Caco-2 (cell line): Measurements from ENCODE around the gene JARID2. TPM values are rescaled to one million over a fixed set of nuclear protein-coding genes. Genes with fewer than 3 reads are reported as not detected.

ENCODE experiments used
- BruUV-seq: library from RNA; stranded (reverse); fragments of 400-500 nt; replicated peaks from 2 replicates; lab custom pipeline; 2021; lab: Mats Ljungman, UMichigan
- CTCF ChIA-PET: fragments of 300-600 bp; sonication (Branson Sonifier 250); formaldehyde crosslinking; loops from one replicate; lab custom pipeline; 2022; ENCODE audit warnings: antibody characterized with exemption; lab: Charles Lee
- POLR2A ChIA-PET: fragments of 300-600 bp; sonication (Branson Sonifier 250); formaldehyde crosslinking; loops from one replicate; lab custom pipeline; 2022; ENCODE audit warnings: antibody characterized with exemption; lab: Charles Lee
- DNase-seq, 2 experiments: peaks; one replicate each; pipeline versions ENCODE4 v3.0.0 to v3.0.0-alpha.2; 2020 to 2022
- H3K27me3 ChIP-seq: replicated peaks from 2 replicates; pipeline ENCODE4 v1.6.0; 2011; ENCODE audit warnings: low read length; ENCODE audit not compliant: control insufficient read depth, insufficient read depth
- H3K36me3 ChIP-seq: 2 replicates; pipeline ENCODE4 v1.5.1; 2011; ENCODE audit warnings: low read length; ENCODE audit not compliant: control insufficient read depth, insufficient read depth
- H3K4me1 ChIP-seq: fragments of 250-450 bp; sonication (Bioruptor Pico); 2 replicates; pipeline ENCODE4 v1.5.1; 2020; ENCODE audit warnings: mild to moderate bottlenecking
- H3K4me3 ChIP-seq: 2 replicates; pipeline ENCODE4 v1.5.1; 2011; ENCODE audit warnings: low read depth, mild to moderate bottlenecking, control low read depth, low read length
- H3K9me3 ChIP-seq: fragments of 250-450 bp; sonication (Bioruptor Pico); 2 replicates; pipeline ENCODE4 v1.5.1; 2020; ENCODE audit warnings: mild to moderate bottlenecking, moderate library complexity
- H3K27ac Mint-ChIP-seq: one replicate; pipeline ENCODE4 v1.8.0; 2022; ENCODE audit warnings: mixed read lengths; ENCODE audit not compliant: unreplicated experiment
- H3K27me3 Mint-ChIP-seq: one replicate; pipeline ENCODE4 v1.8.0; 2022; ENCODE audit warnings: mixed read lengths; ENCODE audit not compliant: insufficient read depth, unreplicated experiment
- H3K36me3 Mint-ChIP-seq: one replicate; pipeline ENCODE4 v1.8.0; 2022; ENCODE audit warnings: mild to moderate bottlenecking, mixed read lengths; ENCODE audit not compliant: insufficient read depth, unreplicated experiment
- H3K4me1 Mint-ChIP-seq: one replicate; pipeline ENCODE4 v1.8.0; 2022; ENCODE audit warnings: low read depth, mixed read lengths; ENCODE audit not compliant: unreplicated experiment
- H3K4me3 Mint-ChIP-seq: one replicate; pipeline ENCODE4 v1.8.0; 2022; ENCODE audit warnings: mild to moderate bottlenecking, moderate library complexity, mixed read lengths; ENCODE audit not compliant: unreplicated experiment
- H3K9me3 Mint-ChIP-seq: one replicate; pipeline ENCODE4 v1.8.0; 2022; ENCODE audit warnings: mixed read lengths; ENCODE audit not compliant: unreplicated experiment
- CTCF ChIP-seq, 2 experiments: fragments of 200-600 bp in 1 of 2; IDR thresholded peaks; 1 replicate in 1 of 2; 2 replicates in 1 of 2; pipeline versions ENCODE4 v1.5.1 to v1.8.0; 2011 to 2022; ENCODE audit warnings: antibody characterized with exemption in 1 of 2, control low read depth in 1 of 2, inconsistent platforms in 1 of 2, low read depth in 1 of 2, low read length in 1 of 2, mild to moderate bottlenecking in 1 of 2, moderate library complexity in 1 of 2; ENCODE audit not compliant: insufficient read depth in 1 of 2, severe bottlenecking in 1 of 2, unreplicated experiment in 1 of 2
- intact Hi-C: fragments of 100-400 bp; cut with micrococcal nuclease; formaldehyde crosslinking; loops from one replicate; pipeline ENCODE4 v1.10.0; 2022; ENCODE audit not compliant: unreplicated experiment
- total RNA-seq: library from RNA; stranded (reverse); gene quantifications from 2 replicates; pipeline ENCODE4 v1.2.3, GENCODE V29; 2022

The JARID2 gene
- total RNA-seq, 1 experiment from 2014 or later = 18.3 TPM

DNA sequence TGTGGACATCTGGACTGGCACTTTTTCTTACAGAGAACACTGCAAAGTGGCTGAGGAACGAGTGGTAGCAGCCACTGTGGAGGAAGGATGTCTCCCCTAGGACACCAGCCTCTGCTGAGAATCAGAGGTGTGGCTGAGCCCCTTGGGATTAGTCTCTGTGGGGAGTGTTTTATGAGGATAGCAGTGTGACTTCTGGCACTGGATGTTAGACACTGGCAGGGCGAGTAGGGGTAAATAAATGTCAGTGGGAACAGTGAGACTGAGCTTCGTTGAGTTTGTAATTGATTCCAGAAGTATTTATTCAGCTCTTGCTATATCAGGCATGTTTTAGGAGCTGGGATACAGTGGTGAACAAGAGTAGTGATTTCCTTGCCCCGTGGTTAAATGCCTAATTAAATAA, 124.0 kb downstream of the JARID2 start:
- Histone ChIP-seq H3K9me3 (no peaks in the 10 kb centered on the region), H3K4me3 (no peak overlapping the region), H3K27me3 (no peaks in the 10 kb centered on the region), H3K4me1 (peaks cover 14% of the 10 kb centered on the region; the same call in 1 of the 2 replicates), H3K36me3 (no peaks in the 10 kb centered on the region; the same call in 1 of the 2 replicates)
- H3K27ac Mint-ChIP-seq = no peak overlapping the region
- peaks cover 5% of the 10 kb centered on the region for H3K36me3 Mint-ChIP-seq
- H3K4me3 Mint-ChIP-seq = no peak overlapping the region
- H3K4me1 Mint-ChIP-seq = peaks cover 7% of the 10 kb centered on the region
- H3K27me3 Mint-ChIP-seq = no peaks in the 10 kb centered on the region
- ChIA-PET CTCF (interaction anchor here (0.7 kb wide), 1 partner anchor 18 kb away, joined by 4 read pairs; no protein-coding TSS in a partner anchor), POLR2A (no interaction called here)
- no peaks in the 10 kb centered on the region for H3K9me3 Mint-ChIP-seq
- DNase-seq = no peak
- TF ChIP-seq CTCF (IDR thresholded peaks at IDR 0.05; ENCODE audit: insufficient read depth in 1 of 2, low read depth in 1 of 2, low read length in 1 of 2, severe bottlenecking in 1 of 2, unreplicated experiment in 1 of 2) = no peak
- intact Hi-C loops = no loop called here
- no TSS peak for BruUV-seq

GRCh38 chr6:15370733-15371671, 125.1 kb downstream of the JARID2 start:
- Mint-ChIP-seq H3K9me3 (no peaks in the 10 kb centered on the region), H3K27me3 (no peaks in the 10 kb centered on the region), H3K4me3 (no peak overlapping the region), H3K4me1 (peaks cover 7% of the 10 kb centered on the region), H3K27ac (no peak overlapping the region), H3K36me3 (peaks cover 5% of the 10 kb centered on the region)
- Histone ChIP-seq H3K27me3 (no peaks in the 10 kb centered on the region), H3K36me3 (no peaks in the 10 kb centered on the region; the same call in 1 of the 2 replicates), H3K4me3 (no peak overlapping the region), H3K4me1 (peaks cover 14% of the 10 kb centered on the region; the same call in 1 of the 2 replicates), H3K9me3 (no peaks in the 10 kb centered on the region)
- no peak for DNase-seq
- ChIA-PET CTCF (no interaction called here), POLR2A (no interaction called here)
- TF ChIP-seq CTCF (IDR thresholded peaks at IDR 0.05; ENCODE audit: insufficient read depth in 1 of 2, low read depth in 1 of 2, low read length in 1 of 2, severe bottlenecking in 1 of 2, unreplicated experiment in 1 of 2) = no peak
- intact Hi-C loops = no loop called here
- BruUV-seq = no TSS peak

- BruUV-seq = no TSS peak
- no peak for TF ChIP-seq CTCF (IDR thresholded peaks at IDR 0.05; ENCODE audit: insufficient read depth in 1 of 2, low read depth in 1 of 2, low read length in 1 of 2, severe bottlenecking in 1 of 2, unreplicated experiment in 1 of 2)
- no peak for DNase-seq
Observed at GRCh38 chr6:15372932-15373331, 127.1 kb downstream of the JARID2 start.

More at GRCh38 chr6:15372932-15373331, 127.1 kb downstream of the JARID2 start:
- Mint-ChIP-seq H3K27me3 (no peaks in the 10 kb centered on the region), H3K27ac (no peak overlapping the region), H3K9me3 (no peaks in the 10 kb centered on the region), H3K4me1 (peaks cover 7% of the 10 kb centered on the region), H3K36me3 (peaks cover 5% of the 10 kb centered on the region), H3K4me3 (no peak overlapping the region)
- H3K9me3 ChIP-seq = no peaks in the 10 kb centered on the region
- intact Hi-C loops = no loop called here
- no peak overlapping the region for H3K4me3 ChIP-seq
- no peaks in the 10 kb centered on the region for H3K27me3 ChIP-seq
- no peaks in the 10 kb centered on the region; the same call in 1 of the 2 replicates for H3K36me3 ChIP-seq
- POLR2A ChIA-PET = no interaction called here
- CTCF ChIA-PET = no interaction called here
- peaks cover 14% of the 10 kb centered on the region; the same call in 1 of the 2 replicates for H3K4me1 ChIP-seq
